Mucosa of rectum (tissue), 2 donors: ENCODE measurements around the gene SDCCAG8.

ENCODE experiments used
- H3K27ac ChIP-seq, 2 donors: one replicate each; pipeline ENCODE4 v1.7.0; 2013; ENCODE audit warnings: inconsistent platforms in 2 of 2, low read depth in 2 of 2, low read length in 2 of 2
- H3K27me3 ChIP-seq, 2 donors: one replicate each; pipeline ENCODE4 v1.7.0; 2013; ENCODE audit warnings: low read length in 2 of 2; ENCODE audit not compliant: control insufficient read depth in 2 of 2, insufficient read depth in 2 of 2
- H3K36me3 ChIP-seq, 2 donors: one replicate each; pipeline ENCODE4 v1.7.0; 2013; ENCODE audit warnings: low read length in 2 of 2; ENCODE audit not compliant: control insufficient read depth in 2 of 2, insufficient read depth in 2 of 2
- H3K4me1 ChIP-seq, 2 donors: one replicate each; pipeline ENCODE4 v1.7.0; 2013; ENCODE audit warnings: low read length in 2 of 2, mild to moderate bottlenecking in 1 of 2; ENCODE audit not compliant: control insufficient read depth in 2 of 2, insufficient read depth in 2 of 2
- H3K4me3 ChIP-seq, 2 donors: one replicate each; pipeline ENCODE4 v1.7.0; 2013; ENCODE audit warnings: low read length in 2 of 2
- H3K9ac ChIP-seq, 2 donors: one replicate each; pipeline ENCODE4 v1.7.0; 2013; ENCODE audit warnings: low read length in 2 of 2, low read depth in 1 of 2, mild to moderate bottlenecking in 1 of 2
- H3K9me3 ChIP-seq, 2 donors: one replicate each; pipeline ENCODE4 v1.7.0; 2013; ENCODE audit warnings: low read length in 2 of 2; ENCODE audit not compliant: control insufficient read depth in 2 of 2
- donor health status: healthy.
- donor health status: Normal muscosa, but diverticular disease.

SDCCAG8 gene

GRCh38 chr1:243510928-243511327 is 255.1 kb downstream of the SDCCAG8 start:
- no peak overlapping the region for H3K27ac ChIP-seq
- H3K36me3 ChIP-seq: peaks cover 0 to 5% of the 10 kb centered on the region in 2 donors

GRCh38 chr1:243513726-243514491 is 258.1 kb downstream of the SDCCAG8 start:
- Histone ChIP-seq H3K36me3 (peaks cover 0 to 5% of the 10 kb centered on the region in 2 donors), H3K27ac (no peak overlapping the region), H3K9ac (no peak overlapping the region), H3K9me3 (no peaks in the 10 kb centered on the region), H3K27me3 (no peaks in the 10 kb centered on the region), H3K4me3 (no peak overlapping the region), H3K4me1 (no peaks in the 10 kb centered on the region)

More at GRCh38 chr1:243510928-243511327, 255.1 kb downstream of the SDCCAG8 start:
- Histone ChIP-seq H3K27me3 (no peaks in the 10 kb centered on the region), H3K4me3 (no peak overlapping the region), H3K9ac (no peak overlapping the region), H3K4me1 (no peaks in the 10 kb centered on the region), H3K9me3 (no peaks in the 10 kb centered on the region)

GRCh38 chr1:243514927-243515326 is 259.1 kb downstream of the SDCCAG8 start:
- H3K36me3 ChIP-seq: peaks cover 0 to 5% of the 10 kb centered on the region in 2 donors
- no peaks in the 10 kb centered on the region for H3K9me3 ChIP-seq
- no peak overlapping the region for H3K9ac ChIP-seq
- H3K27me3 ChIP-seq: no peaks in the 10 kb centered on the region
- no peak overlapping the region for H3K4me3 ChIP-seq
- H3K27ac ChIP-seq: no peak overlapping the region
- no peaks in the 10 kb centered on the region for H3K4me1 ChIP-seq

GRCh38 chr1:243520831-243521230 is 265.0 kb downstream of the SDCCAG8 start:
- Histone ChIP-seq H3K4me3 (no peak overlapping the region), H3K36me3 (no peaks in the 10 kb centered on the region), H3K9me3 (no peaks in the 10 kb centered on the region), H3K27me3 (no peaks in the 10 kb centered on the region), H3K9ac (no peak overlapping the region), H3K4me1 (no peaks in the 10 kb centered on the region), H3K27ac (no peak overlapping the region)

GRCh38 chr1:243523766-243524165 is 267.9 kb downstream of the SDCCAG8 start:
- H3K9ac ChIP-seq: no peak overlapping the region
- H3K27me3 ChIP-seq: no peaks in the 10 kb centered on the region
- no peak overlapping the region for H3K27ac ChIP-seq
- no peak overlapping the region for H3K4me3 ChIP-seq
- no peaks in the 10 kb centered on the region for H3K9me3 ChIP-seq
- H3K4me1 ChIP-seq: no peaks in the 10 kb centered on the region
- H3K36me3 ChIP-seq: no peaks in the 10 kb centered on the region

GRCh38 chr1:243525085-243525487 is 269.2 kb downstream of the SDCCAG8 start:
- Histone ChIP-seq H3K9ac (no peak overlapping the region), H3K9me3 (no peaks in the 10 kb centered on the region), H3K4me1 (no peaks in the 10 kb centered on the region), H3K36me3 (no peaks in the 10 kb centered on the region), H3K27me3 (no peaks in the 10 kb centered on the region), H3K27ac (no peak overlapping the region), H3K4me3 (no peak overlapping the region)

GRCh38 chr1:243526180-243526579 is 270.3 kb downstream of the SDCCAG8 start:
- Histone ChIP-seq H3K36me3 (no peaks in the 10 kb centered on the region), H3K4me1 (no peaks in the 10 kb centered on the region), H3K4me3 (no peak overlapping the region), H3K27ac (no peak overlapping the region), H3K9ac (no peak overlapping the region), H3K27me3 (no peaks in the 10 kb centered on the region), H3K9me3 (no peaks in the 10 kb centered on the region)

GRCh38 chr1:243528459-243529121 is 272.7 kb downstream of the SDCCAG8 start:
- H3K4me1 ChIP-seq: no peaks in the 10 kb centered on the region
- no peak overlapping the region for H3K9ac ChIP-seq
- H3K36me3 ChIP-seq: no peaks in the 10 kb centered on the region
- no peak overlapping the region for H3K27ac ChIP-seq
- H3K9me3 ChIP-seq: no peaks in the 10 kb centered on the region
- H3K27me3 ChIP-seq: no peaks in the 10 kb centered on the region
- no peak overlapping the region for H3K4me3 ChIP-seq

GRCh38 chr1:243529512-243529911 is 273.7 kb downstream of the SDCCAG8 start:
- no peaks in the 10 kb centered on the region for H3K27me3 ChIP-seq
- no peak overlapping the region for H3K9ac ChIP-seq
- no peaks in the 10 kb centered on the region for H3K9me3 ChIP-seq
- no peaks in the 10 kb centered on the region for H3K4me1 ChIP-seq
- H3K27ac ChIP-seq: no peak overlapping the region
- H3K36me3 ChIP-seq: no peaks in the 10 kb centered on the region
- no peak overlapping the region for H3K4me3 ChIP-seq

GRCh38 chr1:243535014-243535413 is 279.2 kb downstream of the SDCCAG8 start:
- no peaks in the 10 kb centered on the region for H3K9me3 ChIP-seq
- no peak overlapping the region for H3K9ac ChIP-seq
- no peaks in the 10 kb centered on the region for H3K27me3 ChIP-seq
- H3K4me3 ChIP-seq: no peak overlapping the region
- H3K4me1 ChIP-seq: no peaks in the 10 kb centered on the region
- no peak overlapping the region for H3K27ac ChIP-seq
- no peaks in the 10 kb centered on the region for H3K36me3 ChIP-seq
